Activated gamma-delta T cell (primary cell): ENCODE data around the gene SLC22A7.

Source experiments
- DNase-seq: peaks from one replicate; lab custom pipeline; 2025; lab: John Stamatoyannopoulos, UW

SLC22A7 gene

GRCh38 chr6:43267619-43268354 lies 30.3 kb upstream of the SLC22A7 start:
- no peak for DNase-seq

GRCh38 chr6:43268355-43268700 lies 29.7 kb upstream of the SLC22A7 start:
- no peak for DNase-seq

- DNase-seq = no peak
Observed at GRCh38 chr6:43268782-43269272, 29.2 kb upstream of the SLC22A7 start.

GRCh38 chr6:43269273-43270007 lies 28.6 kb upstream of the SLC22A7 start:
- peak; percentile 31 for DNase-seq

- no peak for DNase-seq
Observed at GRCh38 chr6:43271103-43271815, 26.8 kb upstream of the SLC22A7 start.

- DNase-seq = no peak
Observed at GRCh38 chr6:43271944-43272343, 26.1 kb upstream of the SLC22A7 start.

GRCh38 chr6:43273707-43274106 lies 24.4 kb upstream of the SLC22A7 start:
- DNase-seq = no peak

- no peak for DNase-seq
Observed at GRCh38 chr6:43274127-43274915, 23.7 kb upstream of the SLC22A7 start.

- no peak for DNase-seq
Observed at GRCh38 chr6:43274916-43275597, 23.0 kb upstream of the SLC22A7 start.

GRCh38 chr6:43275801-43276576 lies 22.1 kb upstream of the SLC22A7 start:
- no peak for DNase-seq

- DNase-seq = no peak
Observed at GRCh38 chr6:43276577-43277305, 21.3 kb upstream of the SLC22A7 start.

- DNase-seq = no peak
Observed at GRCh38 chr6:43277306-43277642, 20.8 kb upstream of the SLC22A7 start.

- DNase-seq = no peak
Observed at GRCh38 chr6:43277643-43278523, 20.2 kb upstream of the SLC22A7 start.

GRCh38 chr6:43278524-43279078 lies 19.5 kb upstream of the SLC22A7 start:
- no peak for DNase-seq

- no peak for DNase-seq
Observed at GRCh38 chr6:43280234-43280633, 17.8 kb upstream of the SLC22A7 start.

GRCh38 chr6:43282060-43282459 lies 16.0 kb upstream of the SLC22A7 start:
- DNase-seq = no peak

- DNase-seq = no peak
Observed at GRCh38 chr6:43282636-43283513, 15.2 kb upstream of the SLC22A7 start.

- no peak for DNase-seq
Observed at GRCh38 chr6:43283514-43283901, 14.6 kb upstream of the SLC22A7 start.
